Upper lobe of right lung (tissue), 1 donor: ENCODE measurements around the gene NHLRC4. TPM values are rescaled to one million over a fixed set of nuclear protein-coding genes. Genes with fewer than 3 reads are reported as not detected.

Experiments
- ATAC-seq: fragments of 200-7000 bp; cut with Tn5 transposase; one replicate; pipeline ENCODE4 v1.9.1; 2020; ENCODE audit warnings: mild to moderate bottlenecking, moderate library complexity
- DNase-seq: peaks from one replicate; pipeline ENCODE4 v3.0.0-alpha.2; 2020
- H3K27ac ChIP-seq: fragments of 200-600 bp; one replicate; pipeline ENCODE4 v1.8.0; 2022
- H3K27me3 ChIP-seq: fragments of 200-600 bp; one replicate; pipeline ENCODE4 v1.8.0; 2022; ENCODE audit warnings: mild to moderate bottlenecking
- H3K36me3 ChIP-seq: fragments of 200-600 bp; one replicate; pipeline ENCODE4 v1.8.0; 2022
- H3K4me1 ChIP-seq: fragments of 200-600 bp; one replicate; pipeline ENCODE4 v1.8.0; 2022
- H3K4me3 ChIP-seq: fragments of 200-600 bp; one replicate; pipeline ENCODE4 v1.8.0; 2022; ENCODE audit warnings: mild to moderate bottlenecking
- H3K9me3 ChIP-seq: fragments of 200-600 bp; one replicate; pipeline ENCODE4 v1.8.0; 2022
- CTCF ChIP-seq: fragments of 200-600 bp; IDR thresholded peaks from one replicate; pipeline ENCODE4 v1.8.0; 2022; ENCODE audit warnings: antibody characterized with exemption
- intact Hi-C: fragments of 100-400 bp; cut with DNase I; formaldehyde crosslinking; loops from one replicate; pipeline ENCODE4 v1.11.0; 2022
- total RNA-seq: library from RNA; stranded (reverse); fragmentation: NEBNext Ultra II Directional; extraction: Animal tissue kit (Norgen Biotek cat#: 25700); gene quantifications from one replicate; pipeline ENCODE4 v1.2.1, GENCODE V29; 2021
- donor health status: DM: no; HTN: yes; CAD: no; lungs with severe emphysema.

NHLRC4 gene
- total RNA-seq, 1 donor from 2014 or later, result 0.98 TPM

GRCh38 chr16:540645-541340, 26.0 kb upstream of the NHLRC4 start:
- DNase-seq, result no peak
- intact Hi-C loops, result no loop called here
- H3K4me1 ChIP-seq, result no peaks in the 10 kb centered on the region
- no peaks in the 10 kb centered on the region for H3K36me3 ChIP-seq
- no peak for TF ChIP-seq CTCF
- no peaks in the 10 kb centered on the region for H3K27me3 ChIP-seq
- H3K4me3 ChIP-seq, result no peak overlapping the region
- no peak overlapping the region for H3K27ac ChIP-seq
- ATAC-seq, result no peak
- H3K9me3 ChIP-seq, result no peaks in the 10 kb centered on the region

GRCh38 chr16:543301-544164, 23.3 kb upstream of the NHLRC4 start:
- Histone ChIP-seq H3K27ac (no peak overlapping the region), H3K4me3 (no peak overlapping the region), H3K36me3 (peaks cover 9% of the 10 kb centered on the region), H3K4me1 (no peaks in the 10 kb centered on the region), H3K9me3 (no peaks in the 10 kb centered on the region), H3K27me3 (no peaks in the 10 kb centered on the region)
- ATAC-seq (no peak), DNase-seq (no peak)
- no peak for TF ChIP-seq CTCF
- intact Hi-C loops, result no loop called here

GRCh38 chr16:544517-544916, 22.3 kb upstream of the NHLRC4 start:
- Histone ChIP-seq H3K4me1 (no peaks in the 10 kb centered on the region), H3K27me3 (no peaks in the 10 kb centered on the region), H3K27ac (no peak overlapping the region), H3K36me3 (peaks cover 13% of the 10 kb centered on the region), H3K4me3 (no peak overlapping the region), H3K9me3 (no peaks in the 10 kb centered on the region)
- intact Hi-C loops, result no loop called here
- DNase-seq (no peak), ATAC-seq (no peak)
- no peak for TF ChIP-seq CTCF

DNA sequence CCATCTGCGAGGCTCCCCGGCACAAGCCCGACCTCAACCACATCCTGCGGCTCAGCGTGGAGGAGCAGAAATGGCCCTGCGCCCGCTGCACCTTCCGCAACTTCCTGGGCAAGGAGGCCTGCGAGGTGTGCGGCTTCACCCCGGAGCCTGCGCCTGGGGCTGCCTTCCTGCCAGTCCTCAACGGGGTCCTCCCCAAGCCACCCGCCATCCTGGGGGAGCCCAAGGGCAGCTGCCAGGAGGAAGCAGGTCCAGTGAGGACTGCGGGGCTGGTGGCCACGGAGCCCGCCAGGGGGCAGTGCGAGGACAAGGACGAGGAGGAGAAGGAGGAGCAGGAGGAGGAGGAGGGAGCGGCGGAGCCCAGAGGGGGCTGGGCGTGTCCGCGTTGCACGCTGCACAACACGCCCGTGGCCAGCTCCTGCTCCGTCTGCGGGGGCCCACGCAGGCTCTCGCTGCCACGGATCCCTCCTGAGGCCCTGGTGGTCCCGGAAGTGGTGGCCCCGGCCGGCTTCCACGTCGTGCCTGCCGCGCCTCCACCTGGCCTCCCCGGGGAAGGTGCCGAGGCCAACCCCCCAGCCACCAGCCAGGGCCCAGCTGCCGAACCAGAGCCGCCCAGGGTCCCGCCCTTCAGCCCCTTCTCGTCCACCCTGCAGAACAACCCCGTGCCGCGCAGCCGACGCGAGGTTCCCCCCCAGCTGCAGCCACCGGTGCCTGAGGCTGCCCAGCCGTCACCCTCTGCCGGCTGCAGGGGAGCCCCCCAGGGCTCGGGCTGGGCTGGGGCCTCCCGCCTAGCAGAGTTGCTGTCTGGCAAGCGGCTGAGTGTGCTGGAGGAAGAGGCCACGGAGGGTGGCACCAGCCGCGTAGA, 19.7 kb upstream of the NHLRC4 start:
- no peak overlapping the region for H3K4me3 ChIP-seq
- H3K36me3 ChIP-seq, result peaks cover 23% of the 10 kb centered on the region
- TF ChIP-seq CTCF, result peak; percentile 37
- intact Hi-C loops, result no loop called here
- H3K4me1 ChIP-seq, result no peaks in the 10 kb centered on the region
- DNase-seq, result peak; percentile 85
- H3K27ac ChIP-seq, result no peak overlapping the region
- H3K27me3 ChIP-seq, result no peaks in the 10 kb centered on the region
- no peaks in the 10 kb centered on the region for H3K9me3 ChIP-seq
- ATAC-seq, result peak; percentile 80

DNA sequence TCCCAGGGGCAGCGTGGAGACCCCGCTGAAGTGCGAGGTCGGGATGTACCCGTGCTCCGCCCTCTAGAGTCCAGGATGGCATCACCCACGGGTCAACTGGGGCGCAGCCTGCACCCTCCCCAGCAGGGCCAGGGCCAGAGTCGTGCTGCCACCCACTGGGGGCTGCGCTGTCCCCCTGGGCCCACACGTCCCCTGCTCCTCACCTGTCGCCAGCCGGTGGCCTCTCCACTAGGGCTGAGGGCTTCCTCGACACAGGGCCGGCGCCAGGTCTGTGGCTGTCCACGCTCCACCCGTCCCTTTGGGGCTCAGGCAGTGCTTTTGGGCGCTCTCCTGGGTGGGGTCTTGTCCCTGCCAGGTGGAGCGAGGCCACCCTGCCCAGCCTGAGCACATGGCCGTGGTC, 18.2 kb upstream of the NHLRC4 start:
- H3K36me3 ChIP-seq, result peaks cover 31% of the 10 kb centered on the region
- intact Hi-C loops, result no loop called here
- H3K27me3 ChIP-seq, result no peaks in the 10 kb centered on the region
- DNase-seq (no peak), ATAC-seq (no peak)
- H3K4me3 ChIP-seq, result no peak overlapping the region
- H3K4me1 ChIP-seq, result no peaks in the 10 kb centered on the region
- H3K9me3 ChIP-seq, result no peaks in the 10 kb centered on the region
- H3K27ac ChIP-seq, result no peak overlapping the region
- no peak for TF ChIP-seq CTCF
